Osteoblast (primary cell): ENCODE data around the gene POLD2. TPM values are rescaled to one million over a fixed set of nuclear protein-coding genes. Genes with fewer than 3 reads are reported as not detected.

Experiments
- DNase-seq: peaks from one replicate; pipeline ENCODE4 v3.0.0; 2011; ENCODE audit warnings: low spot score, mixed read lengths; ENCODE audit not compliant: insufficient read length; ENCODE audit errors: missing footprints
- H2AFZ ChIP-seq: 2 replicates; pipeline ENCODE4 v1.6.0; 2011; ENCODE audit warnings: mild to moderate bottlenecking, low read length
- H3K27ac ChIP-seq: 2 replicates; pipeline ENCODE4 v1.5.1; 2011; ENCODE audit warnings: mild to moderate bottlenecking, low read depth, low read length, moderate library complexity
- H3K27me3 ChIP-seq: 2 replicates; pipeline ENCODE4 v1.6.0; 2012; ENCODE audit warnings: mild to moderate bottlenecking, control low read depth, inconsistent platforms, low read length, moderate library complexity; ENCODE audit not compliant: insufficient read depth
- H3K36me3 ChIP-seq: 2 replicates; pipeline ENCODE4 v1.5.1; 2011; ENCODE audit warnings: mild to moderate bottlenecking, low read length, control low read depth, moderate library complexity; ENCODE audit not compliant: insufficient read depth
- H3K4me1 ChIP-seq: 2 replicates; pipeline ENCODE4 v1.5.1; 2011; ENCODE audit warnings: mild to moderate bottlenecking, low read length, control low read depth, moderate library complexity; ENCODE audit not compliant: insufficient read depth
- H3K4me2 ChIP-seq: 2 replicates; pipeline ENCODE4 v1.6.0; 2011; ENCODE audit warnings: mild to moderate bottlenecking, low read length; ENCODE audit not compliant: insufficient read depth
- H3K4me3 ChIP-seq: fragments of 200-600 bp; sonication (generic); 3 replicates; pipeline ENCODE4 v1.5.1; 2012; ENCODE audit warnings: mild to moderate bottlenecking, low read length, inconsistent platforms; ENCODE audit not compliant: insufficient read depth
- H3K79me2 ChIP-seq: 2 replicates; pipeline ENCODE4 v1.6.0; 2012; ENCODE audit warnings: mild to moderate bottlenecking, low read length, control low read depth, inconsistent platforms; ENCODE audit not compliant: insufficient read depth
- H3K9me3 ChIP-seq: 2 replicates; pipeline ENCODE4 v1.5.1; 2011; ENCODE audit warnings: low read depth, low read length, control low read depth
- H4K20me1 ChIP-seq: 2 replicates; pipeline ENCODE4 v1.6.0; 2012; ENCODE audit warnings: mild to moderate bottlenecking, low read length, control low read depth; ENCODE audit not compliant: insufficient read depth
- CTCF ChIP-seq: IDR thresholded peaks from 2 replicates; pipeline ENCODE4 v1.5.1; 2011; ENCODE audit warnings: mild to moderate bottlenecking, low read depth, low read length, moderate library complexity; ENCODE audit errors: extremely low read depth
- total RNA-seq: library from RNA; depleted of rRNA; stranded (reverse); fragments of >200 nt; gene quantifications from 2 replicates; pipeline ENCODE4 v1.2.3, GENCODE V29; 2012

The POLD2 gene
- total RNA-seq, 1 donor: 80.3 TPM

GRCh38 chr7:44105832-44106231 lies 17.5 kb downstream of the POLD2 start:
- TF ChIP-seq CTCF: no peak
- Histone ChIP-seq H4K20me1 (peaks cover 40% of the 10 kb centered on the region), H3K4me2 (peak overlapping the region; percentile 100), H3K9me3 (no peaks in the 10 kb centered on the region), H3K4me3 (peak overlapping the region; percentile 93), H3K4me1 (peaks cover 44% of the 10 kb centered on the region), H3K36me3 (peaks cover 44% of the 10 kb centered on the region), H2AFZ (no peak overlapping the region), H3K79me2 (peaks cover 57% of the 10 kb centered on the region), H3K27ac (peak overlapping the region; percentile 96), H3K27me3 (no peaks in the 10 kb centered on the region)
- peak; percentile 82 for DNase-seq

DNA sequence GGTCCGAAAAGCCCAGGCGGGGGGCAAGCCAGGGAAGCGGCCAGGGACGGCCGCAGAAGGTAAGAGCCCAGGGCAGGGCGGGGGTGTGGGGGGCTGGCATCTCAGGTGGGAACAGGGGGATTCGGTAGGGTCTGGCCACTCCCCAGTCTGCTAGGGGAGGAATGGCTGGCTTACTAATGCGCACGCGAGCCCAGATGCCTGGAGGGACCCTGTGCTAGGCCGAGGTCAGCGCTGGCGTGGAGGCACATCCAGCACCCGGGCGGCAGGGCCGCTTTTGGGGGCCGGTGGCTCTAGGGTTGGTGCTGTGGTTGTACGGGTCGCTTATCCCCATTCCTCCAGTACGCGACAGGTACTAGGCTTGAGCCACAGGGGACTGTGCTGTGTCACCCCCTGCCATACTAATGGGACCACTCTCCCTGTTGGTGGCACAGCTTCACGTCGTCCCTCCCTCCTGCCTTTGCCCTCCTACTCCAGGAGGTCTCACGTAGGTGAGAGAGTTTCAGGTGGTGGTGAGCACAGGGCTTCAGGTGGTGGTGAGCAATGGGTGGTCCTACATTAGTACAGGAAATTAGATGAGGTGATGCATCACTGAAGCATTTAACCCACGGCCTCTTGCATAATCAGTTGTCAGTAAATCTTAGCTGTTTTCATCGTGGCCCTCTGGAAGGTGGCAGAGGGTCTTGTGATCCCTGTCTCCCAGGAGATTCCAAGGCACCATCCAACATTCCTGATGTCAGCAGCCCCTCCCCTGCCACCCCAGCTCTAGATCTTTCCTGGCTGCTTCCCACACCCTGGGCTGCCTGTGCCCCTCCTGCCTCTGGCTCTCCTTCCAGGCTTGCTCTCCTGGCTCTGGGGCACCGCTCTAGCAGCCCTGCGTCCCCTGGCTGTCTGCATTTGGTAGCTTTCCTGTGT lies 18.2 kb downstream of the POLD2 start:
- DNase-seq: peak; percentile 98
- H3K27ac ChIP-seq: peak overlapping the region; percentile 96
- H3K4me3 ChIP-seq: peak overlapping the region; percentile 93
- H4K20me1 ChIP-seq: peaks cover 39% of the 10 kb centered on the region
- TF ChIP-seq CTCF: no peak
- H3K27me3 ChIP-seq: no peaks in the 10 kb centered on the region
- H3K36me3 ChIP-seq: peaks cover 37% of the 10 kb centered on the region
- H3K9me3 ChIP-seq: no peaks in the 10 kb centered on the region
- peaks cover 51% of the 10 kb centered on the region for H3K4me1 ChIP-seq
- peak overlapping the region; percentile 100 for H3K4me2 ChIP-seq
- peaks cover 54% of the 10 kb centered on the region for H3K79me2 ChIP-seq
- H2AFZ ChIP-seq: peak overlapping the region; percentile 60

GRCh38 chr7:44103923-44104859 lies 19.2 kb downstream of the POLD2 start, which contains the start of gene AEBP1:
AEBP1 (plus strand) TSS chr7:44104345; CDS start chr7:44104666, 321 bp downstream.
- H2AFZ ChIP-seq: peak within 1 kb of the TSS; percentile 60
- peak within 1 kb of the TSS; percentile 100 for H3K4me2 ChIP-seq
- peaks cover 55% of the 10 kb centered on the region for H3K4me1 ChIP-seq
- no peaks in the 10 kb centered on the region for H3K9me3 ChIP-seq
- peaks cover 46% of the 10 kb centered on the region for H3K79me2 ChIP-seq
- TF ChIP-seq CTCF: no peak
- DNase-seq: peak; percentile 93
- peak within 1 kb of the TSS; percentile 96 for H3K27ac ChIP-seq
- H4K20me1 ChIP-seq: peaks cover 31% of the 10 kb centered on the region
- H3K36me3 ChIP-seq: peaks cover 28% of the 10 kb centered on the region
- peak within 1 kb of the TSS; percentile 93 for H3K4me3 ChIP-seq
- H3K27me3 ChIP-seq: no peaks in the 10 kb centered on the region
